Activated CD4-positive, alpha-beta T cell treated with anti-CD3 and anti-CD28 coated beads, Interleukin-2, amount 50 U/mL, for 4 hours (primary cell): ENCODE results near the gene VASN.
"Not testable (repeated sequence)": the region's sequence is repeated elsewhere in the genome, so short reads cannot be mapped to it uniquely, and the experiment has no call there.

Source experiments
- DNase-seq, 2 experiments: peaks; one replicate each; pipeline ENCODE4 v3.0.0-alpha.2; 2020

Gene VASN

DNA sequence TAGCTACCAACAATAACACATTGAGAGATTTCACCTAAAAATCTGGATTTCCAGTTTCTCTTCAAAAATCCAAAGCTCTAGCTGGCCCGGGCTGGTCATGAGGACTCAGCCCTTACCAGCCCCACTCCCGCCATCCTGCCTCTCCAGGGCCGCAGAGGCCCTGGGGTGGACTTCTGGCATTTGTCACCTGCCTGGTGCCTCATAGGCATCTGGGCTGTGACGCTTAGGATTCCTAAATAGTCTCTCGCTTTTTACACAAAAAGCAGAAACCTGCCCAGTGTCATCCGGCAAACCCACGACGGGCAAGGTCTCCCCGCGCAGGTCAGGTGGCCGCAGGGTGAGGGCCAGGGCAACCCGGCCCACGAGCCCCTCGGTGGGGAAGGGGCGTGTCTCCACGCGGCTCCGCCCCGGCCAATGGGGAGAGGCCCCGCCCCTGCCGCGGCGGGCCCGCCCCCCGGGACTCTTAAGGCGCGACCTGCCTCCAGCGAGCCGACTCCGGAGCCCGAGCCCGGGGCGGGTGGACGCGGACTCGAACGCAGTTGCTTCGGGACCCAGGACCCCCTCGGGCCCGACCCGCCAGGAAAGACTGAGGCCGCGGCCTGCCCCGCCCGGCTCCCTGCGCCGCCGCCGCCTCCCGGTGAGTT, at the start of gene VASN:
TSS of gene VASN (plus strand) at position 492 of the 644 bp plus-strand sequence. CDS start 9,030 bp downstream, outside the sequence.
- peak; percentile 55 to 63 for DNase-seq

DNA sequence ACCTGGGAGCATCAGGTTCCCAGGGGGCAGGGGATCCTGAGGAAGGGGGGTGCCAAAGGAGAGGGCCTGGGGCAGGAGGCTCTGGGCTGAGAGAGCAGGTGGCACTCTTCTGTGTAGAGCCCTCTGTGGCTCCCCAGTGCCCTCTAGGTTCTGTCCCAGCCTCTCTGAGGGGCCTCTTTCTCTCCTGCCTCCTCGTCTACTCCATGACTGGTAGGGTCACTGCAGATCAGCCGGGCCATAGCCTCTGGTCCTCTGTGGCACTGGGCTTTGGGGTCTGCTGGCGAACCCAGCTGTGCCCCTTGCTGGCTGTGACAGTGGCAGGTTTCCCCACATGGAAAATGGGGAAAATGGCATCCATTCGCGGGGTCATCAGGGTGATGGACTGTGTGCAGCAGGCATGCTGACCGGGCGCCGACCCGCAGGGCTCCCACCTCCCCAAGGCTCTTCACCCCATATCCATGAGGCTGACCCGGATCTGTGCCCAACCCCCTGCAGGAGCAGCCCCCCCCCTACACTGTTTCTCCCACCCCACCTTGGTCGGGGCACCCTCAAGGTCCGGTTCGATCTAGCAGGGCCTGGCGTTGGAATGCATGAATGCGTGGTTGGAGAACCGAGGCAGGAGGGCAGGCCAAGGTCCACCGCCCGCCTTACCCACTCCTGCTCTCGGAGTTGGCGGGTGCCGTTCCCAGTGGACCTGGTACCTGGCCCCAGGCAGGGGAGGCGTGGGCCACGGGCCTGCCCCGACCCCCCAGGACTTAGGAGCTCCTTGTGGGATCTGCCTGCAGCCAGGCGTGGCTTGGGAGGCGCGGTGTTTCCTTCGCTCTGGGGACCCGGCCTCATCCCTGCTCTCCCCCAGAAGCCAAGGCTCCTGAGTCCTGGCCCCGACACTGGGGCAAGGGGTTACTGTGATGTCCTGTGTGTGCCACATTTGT, 49.3 kb upstream of the VASN start:
- no peak for DNase-seq

DNA sequence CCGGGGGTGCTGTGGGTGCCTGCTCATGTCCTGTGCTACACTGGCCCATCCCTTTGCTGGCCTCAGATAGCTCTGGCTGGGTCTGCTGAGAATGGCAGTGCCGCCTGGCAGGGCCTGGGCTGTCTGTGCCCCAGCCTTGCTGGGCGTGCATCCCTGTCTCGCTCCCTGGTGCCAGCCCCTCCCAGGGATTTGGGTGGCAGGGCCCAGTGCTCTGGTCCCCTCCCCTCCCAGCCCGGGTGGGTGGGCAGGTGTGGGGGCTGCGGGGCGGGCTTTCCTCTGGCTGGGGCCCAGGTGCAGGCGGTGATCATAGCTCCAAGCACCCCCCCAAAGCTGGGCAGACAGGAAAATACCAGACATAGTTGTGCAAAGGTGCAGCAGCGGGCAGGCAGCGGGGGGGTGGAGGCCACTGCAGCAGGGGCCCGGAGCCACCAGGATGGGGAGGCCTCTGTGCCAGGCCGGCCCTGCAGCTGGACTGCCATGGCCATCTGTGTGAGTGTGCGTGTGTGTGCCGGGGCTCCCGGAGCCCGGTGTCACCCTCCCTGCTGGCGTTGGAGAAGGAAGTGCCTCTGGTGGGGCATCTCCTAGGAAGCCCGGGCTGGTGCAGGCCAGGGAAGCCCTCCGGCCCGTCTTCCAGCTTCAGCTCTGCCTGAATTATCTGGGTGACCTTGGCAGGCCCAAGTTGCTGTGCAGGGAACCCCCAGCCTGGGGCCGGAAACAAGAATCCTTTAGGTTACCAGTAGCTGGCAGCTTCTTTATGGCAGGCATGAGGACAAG, 48.4 kb upstream of the VASN start:
- no peak for DNase-seq

DNA sequence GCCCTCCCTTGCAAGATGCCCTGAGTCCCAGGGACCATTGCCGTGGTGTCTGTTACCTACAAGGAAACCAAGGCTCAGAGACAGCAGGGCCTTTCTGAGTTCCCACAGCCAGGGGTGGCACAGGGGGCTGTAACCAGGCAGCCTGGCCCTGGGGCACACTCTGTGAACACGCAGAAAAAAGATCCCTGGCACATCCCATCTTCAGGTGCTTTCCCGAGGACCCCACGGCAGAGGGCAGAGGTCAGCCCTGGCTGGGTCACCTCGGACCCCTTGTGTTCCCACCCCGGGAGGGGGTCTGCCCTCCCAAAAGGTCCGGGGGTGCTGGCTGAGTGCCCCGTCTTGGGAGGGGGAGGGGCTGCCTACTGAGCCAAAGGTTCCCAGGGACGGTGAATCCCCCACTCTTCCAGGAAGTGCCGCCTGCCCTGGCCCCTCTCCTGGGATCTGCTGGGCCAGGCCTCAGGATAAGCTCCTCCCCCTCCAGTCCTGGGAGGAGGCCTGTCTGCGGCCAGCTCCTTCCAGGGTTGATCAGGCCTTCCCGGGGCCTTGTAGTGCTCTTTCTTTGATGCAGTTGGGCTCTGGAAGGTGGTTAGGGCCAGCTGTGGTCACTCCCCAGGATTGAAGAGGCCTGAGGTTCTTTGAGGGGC, 47.7 kb upstream of the VASN start:
- no peak for DNase-seq

DNA sequence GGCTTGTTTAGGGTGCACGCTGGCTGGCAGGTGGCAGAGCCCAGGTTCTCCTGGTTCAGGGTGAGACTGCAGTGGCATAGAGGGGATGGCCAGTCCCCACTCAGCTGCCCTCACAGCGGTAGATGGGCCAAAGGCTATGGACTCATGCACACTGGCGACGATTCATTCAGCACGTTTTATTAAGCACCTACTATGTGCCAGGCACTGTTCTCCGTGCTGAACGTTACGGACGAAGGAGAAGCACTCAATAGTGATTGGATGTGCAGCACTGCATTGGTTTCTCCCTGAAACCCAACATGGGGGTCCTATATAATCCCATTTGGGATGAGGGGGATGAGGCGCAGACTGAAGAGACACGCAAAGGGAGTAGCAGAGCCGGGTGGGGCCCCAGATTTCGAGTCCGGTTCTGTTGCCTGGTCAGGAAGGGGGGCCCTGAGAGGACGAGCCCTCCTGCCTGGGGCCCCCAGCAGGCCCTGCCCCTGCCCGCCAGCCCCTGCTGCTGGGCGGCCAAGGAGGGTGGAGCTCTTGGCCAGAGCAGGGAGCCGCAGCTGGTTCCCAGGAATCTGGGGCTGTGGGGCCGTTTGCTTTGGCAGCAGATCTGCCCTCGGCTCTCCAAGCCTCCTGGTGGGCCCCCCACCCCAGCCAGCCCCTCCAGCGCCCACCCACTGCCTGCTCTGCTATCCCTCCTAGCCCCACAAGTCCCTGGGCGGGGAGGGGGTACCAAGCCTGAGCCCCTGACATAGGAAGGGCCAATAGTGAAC, 47.0 kb upstream of the VASN start:
- DNase-seq: no peak

DNA sequence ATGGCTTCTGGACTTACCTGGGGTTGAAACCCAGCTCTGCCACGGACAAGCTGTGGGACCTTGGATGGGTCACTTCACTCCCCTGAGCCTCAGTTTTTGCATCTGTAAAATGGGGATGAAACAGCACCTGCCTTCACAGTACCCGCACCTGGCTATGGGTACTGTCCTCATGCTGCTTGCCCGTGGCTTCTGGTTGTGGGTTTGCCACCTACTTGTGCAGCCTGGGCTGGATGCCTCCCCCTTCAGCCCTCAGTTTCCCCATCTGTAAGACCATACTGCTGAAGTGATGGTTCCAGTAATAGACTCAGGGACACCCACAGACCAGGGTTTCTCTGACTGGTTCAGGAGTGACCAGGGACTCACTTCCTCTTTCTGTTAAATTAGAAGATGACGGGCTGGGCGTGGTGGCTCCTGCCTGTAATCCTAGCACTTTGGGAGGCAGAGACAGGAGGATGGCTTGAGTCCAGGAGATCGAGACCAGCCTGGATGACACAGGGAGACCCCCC, 46.3 kb upstream of the VASN start:
- no peak for DNase-seq

DNA sequence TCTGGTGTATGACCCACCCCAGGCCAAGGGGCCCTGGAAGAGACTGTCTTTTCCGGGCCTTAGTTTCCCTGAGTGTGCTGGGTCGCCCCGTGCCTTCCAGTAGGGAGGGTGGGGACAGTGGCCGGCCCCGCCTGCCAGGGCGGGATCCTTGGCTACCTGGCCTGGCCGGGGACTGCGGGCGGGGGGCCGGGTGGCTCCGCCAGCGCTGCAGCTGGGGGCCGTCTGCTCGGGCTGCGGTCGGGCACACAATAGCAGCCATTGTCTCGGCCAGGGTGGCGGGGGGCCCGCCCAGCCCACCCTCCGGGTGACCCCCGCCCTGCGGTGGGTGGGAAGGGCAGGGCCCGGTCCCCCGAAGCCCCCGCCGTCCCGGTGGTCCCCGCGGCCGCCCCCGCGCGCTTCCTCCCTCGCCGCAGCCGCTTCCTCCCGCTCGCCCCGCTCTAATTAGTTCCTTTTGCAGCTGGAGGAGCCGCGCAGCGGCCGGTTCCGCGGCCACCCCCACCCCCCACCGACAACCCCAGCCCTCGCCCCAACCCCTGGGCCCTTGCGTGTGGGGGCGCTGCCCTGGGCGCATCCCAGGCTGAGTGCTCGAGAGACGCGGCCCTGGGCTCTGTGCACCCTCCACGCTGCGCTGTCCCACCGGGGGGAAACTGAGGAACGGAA, 44.1 kb upstream of the VASN start:
- no peak for DNase-seq

DNA sequence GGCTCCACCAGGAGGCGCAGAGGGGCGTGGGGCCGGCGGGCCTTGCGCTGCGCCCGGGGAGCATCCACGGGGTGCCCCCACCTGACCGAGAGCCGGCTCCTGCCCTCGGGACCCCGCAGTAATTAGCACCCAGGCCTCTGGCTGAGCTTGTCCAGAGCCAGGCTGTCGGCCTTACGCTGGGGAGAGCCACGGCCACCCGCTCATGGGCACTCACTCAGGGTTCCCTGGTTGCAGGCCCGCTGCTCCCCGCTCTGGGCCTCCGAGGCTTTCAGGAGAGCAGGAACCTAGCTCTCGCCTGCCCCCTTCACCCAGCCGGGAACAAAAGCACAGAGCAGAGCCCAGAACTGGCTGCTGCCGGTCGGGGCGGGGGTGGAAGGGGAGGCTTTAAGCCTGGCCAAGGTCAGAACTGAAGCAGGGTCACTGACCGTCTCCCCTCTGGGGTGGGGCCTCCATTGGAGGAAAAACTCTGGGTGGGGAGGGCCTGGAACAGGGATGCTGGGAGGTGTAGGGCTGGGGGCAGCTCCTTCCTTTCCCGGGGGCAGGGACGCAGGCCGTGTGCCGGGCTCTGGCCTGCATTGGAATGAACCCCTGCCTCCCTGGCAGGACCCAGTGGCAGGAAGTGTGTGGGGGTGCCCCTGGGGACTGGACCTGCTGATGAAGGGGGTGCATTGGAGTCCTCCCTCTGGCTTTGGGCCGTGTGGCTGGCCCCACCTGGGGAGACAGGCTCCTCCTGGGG, 43.4 kb upstream of the VASN start:
- peak; percentile 53 to 55 for DNase-seq

DNA sequence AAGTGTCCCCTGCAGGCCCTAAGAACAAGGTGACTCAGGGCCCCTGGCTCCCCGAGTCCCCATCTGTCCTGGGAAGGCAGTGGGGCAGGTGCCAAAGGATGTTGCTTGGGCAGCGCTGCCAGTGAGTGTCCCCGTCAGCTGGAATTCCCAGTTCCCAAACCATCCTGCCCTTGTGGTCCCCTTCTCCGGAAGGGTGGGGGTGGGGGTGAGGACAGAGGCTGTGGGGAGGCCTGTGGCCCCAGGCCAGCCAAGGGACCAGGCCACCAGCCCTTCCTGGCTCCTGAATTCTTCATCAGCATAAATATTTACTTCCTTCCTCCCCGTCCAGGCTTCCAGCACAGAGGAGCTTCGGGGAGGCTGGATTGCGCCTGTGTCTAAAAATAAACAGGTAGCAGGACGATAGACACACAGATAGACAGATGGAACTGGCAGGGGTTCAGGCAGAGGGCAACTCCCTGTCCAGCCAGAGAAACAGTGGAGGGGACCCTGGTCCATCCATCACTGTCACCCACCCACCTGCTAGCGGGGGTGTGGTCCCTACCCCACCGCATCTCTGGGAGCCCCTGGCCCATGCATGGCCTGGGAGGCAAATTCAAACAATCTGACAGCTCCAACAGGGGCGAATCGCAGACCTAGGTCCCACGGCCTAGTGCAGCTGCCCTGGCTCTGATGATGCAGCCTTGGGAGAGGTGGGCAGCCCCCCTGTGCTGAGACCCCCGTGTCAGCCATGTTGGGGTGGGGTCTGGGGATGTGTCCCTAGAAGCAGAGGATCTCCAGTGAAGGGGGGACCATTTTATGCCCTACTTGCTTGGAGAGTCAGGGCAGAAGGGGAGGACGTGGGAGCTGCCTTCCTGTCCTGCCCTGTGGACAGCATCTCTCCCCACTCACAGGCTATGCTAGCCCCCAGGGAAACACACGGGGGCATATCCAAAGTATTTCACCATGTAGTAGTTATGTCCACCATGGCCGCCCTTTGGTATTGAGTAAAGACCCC, 42.6 kb upstream of the VASN start:
- DNase-seq: no peak

DNA sequence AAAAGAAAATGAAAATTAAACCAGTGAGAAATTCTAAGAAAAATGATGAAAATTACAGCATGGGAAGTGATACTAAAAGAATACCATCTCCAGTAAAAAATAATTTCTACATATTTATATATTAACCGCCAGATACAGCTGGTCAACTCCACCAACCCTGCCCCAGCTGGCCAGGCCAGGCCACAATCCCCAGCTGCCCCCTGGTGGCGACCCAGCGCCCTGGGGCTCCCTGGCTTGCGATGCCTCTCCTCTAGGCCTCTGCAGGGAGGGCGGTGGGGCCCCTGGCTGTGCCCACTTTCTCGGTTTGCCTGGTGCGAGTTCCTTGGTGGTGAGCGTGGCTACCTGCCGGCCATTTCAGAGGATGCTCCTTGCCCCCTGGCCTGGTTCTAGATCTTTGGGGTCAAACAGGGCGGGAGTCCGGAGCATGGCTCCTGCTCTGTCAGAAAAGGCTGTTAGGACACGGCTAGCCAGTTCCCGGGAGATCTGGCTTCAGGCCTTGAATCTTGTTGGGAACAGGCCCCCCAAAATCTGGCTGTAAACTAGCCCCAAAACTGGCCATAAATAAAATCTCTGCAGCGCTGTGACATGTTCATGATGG, 41.3 kb upstream of the VASN start:
- DNase-seq: peak; percentile 60 to 65

DNA sequence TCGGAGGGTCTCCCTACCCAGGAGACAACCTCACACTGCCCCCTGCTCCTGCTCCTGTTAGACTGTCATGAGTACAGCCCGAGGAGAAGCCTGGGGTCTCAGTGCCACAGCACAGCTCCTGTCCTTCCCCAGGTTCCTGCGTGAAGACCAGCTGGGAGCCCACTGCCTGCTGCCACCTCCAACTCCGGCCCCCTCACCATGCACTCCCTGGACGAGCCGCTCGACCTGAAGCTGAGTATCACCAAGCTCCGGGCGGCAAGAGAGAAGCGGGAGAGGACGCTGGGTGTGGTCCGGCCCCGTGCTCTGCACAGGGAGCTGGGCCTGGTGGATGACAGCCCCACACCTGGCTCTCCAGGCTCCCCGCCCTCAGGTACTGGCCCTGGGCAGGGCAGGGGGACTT, 39.6 kb upstream of the VASN start:
- no peak for DNase-seq

DNA sequence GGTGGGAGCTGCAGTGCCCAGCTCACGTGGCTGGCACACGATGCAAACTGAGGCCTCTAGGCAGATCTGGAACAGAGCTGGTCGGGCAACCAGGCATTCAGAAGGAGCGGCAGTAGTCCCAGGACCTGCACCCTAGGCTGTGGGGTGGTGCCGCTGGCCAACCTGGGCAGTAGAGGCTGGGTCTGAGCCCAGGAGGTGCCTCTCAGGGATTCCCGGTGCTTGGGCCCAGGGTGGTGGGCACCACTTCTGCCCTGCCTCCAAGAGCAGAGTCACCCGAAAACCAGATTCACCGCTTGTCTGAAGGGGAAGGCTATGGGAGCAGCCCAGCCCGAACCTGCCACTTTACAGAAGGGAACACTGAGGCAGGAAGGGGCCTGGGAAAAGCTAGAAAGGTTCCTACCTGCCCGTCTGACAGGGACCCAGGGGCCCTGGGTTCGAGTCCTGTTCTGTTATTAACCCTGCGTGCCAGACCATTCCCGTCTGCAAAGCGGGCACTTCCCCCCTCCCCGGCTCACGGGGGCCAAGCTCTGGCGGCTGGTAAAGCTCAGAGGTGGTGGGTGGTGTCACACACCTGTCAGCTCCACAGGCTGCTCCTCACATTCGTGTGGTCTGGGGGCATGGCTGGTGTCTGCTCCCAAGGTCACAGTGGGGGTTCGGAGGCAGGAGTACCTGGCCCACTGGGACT, 38.9 kb upstream of the VASN start:
- no peak for DNase-seq

DNA sequence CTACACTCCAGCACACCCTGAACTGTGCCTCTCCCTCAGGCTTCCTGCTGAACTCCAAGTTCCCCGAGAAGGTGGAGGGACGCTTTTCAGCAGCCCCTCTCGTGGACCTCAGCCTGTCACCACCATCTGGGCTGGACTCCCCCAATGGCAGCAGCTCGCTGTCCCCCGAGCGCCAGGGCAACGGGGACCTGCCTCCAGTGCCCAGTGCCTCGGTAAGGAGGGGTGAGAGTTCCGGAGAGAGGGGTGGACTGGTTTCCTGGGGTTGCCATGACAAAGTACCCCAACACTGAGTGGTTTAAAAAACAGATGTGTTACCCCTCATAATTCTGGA, 38.4 kb upstream of the VASN start:
- no peak for DNase-seq

DNA sequence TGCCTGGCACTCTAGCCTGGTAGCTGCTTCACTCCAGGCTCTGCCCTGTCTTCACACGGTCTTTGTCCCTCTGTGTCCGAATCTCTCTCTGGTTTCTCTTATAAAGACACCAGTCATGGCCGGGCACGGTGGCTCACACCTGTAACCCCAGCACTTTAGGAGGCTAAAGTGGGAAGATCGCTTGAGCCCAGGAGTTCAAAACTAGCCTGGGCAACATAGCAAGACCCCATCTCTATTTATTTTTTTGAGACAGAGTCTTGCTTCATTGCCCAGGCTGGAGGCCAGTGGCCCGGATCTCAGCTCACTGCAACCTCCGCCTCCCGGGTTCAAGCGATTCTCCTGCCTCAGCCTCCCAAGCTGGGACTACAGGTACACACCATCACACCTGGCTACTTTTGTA, 37.9 kb upstream of the VASN start:
- DNase-seq: not testable (repeated sequence)

DNA sequence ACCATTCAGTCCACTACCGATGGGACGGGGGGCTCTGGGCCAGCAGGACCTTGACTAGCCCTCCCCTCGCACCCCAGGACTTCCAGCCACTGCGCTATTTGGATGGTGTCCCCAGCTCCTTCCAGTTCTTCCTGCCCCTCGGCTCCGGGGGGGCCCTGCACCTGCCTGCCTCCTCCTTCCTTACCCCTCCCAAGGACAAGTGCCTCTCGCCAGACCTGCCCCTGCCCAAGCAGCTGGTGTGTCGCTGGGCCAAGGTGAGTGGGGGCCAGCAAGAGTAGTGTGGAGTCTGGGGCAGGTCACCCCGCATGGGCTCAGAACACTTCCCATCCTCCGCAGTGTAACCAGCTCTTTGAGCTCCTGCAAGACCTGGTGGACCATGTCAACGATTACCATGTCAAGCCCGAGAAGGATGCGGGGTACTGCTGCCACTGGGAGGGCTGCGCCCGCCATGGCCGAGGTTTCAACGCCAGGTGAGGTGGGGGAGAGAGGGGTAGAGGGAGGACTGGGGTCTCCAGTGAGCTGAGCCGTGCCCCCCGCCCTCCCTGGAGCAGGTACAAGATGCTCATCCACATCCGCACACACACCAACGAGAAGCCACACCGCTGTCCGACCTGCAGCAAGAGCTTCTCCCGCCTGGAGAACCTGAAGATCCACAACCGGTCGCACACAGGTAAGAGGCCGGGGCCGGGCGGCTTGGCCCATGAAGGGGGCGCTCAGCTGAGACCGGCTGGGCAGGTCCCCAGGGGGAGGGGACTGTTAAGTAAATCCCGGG, 36.7 kb upstream of the VASN start:
- no peak for DNase-seq

DNA sequence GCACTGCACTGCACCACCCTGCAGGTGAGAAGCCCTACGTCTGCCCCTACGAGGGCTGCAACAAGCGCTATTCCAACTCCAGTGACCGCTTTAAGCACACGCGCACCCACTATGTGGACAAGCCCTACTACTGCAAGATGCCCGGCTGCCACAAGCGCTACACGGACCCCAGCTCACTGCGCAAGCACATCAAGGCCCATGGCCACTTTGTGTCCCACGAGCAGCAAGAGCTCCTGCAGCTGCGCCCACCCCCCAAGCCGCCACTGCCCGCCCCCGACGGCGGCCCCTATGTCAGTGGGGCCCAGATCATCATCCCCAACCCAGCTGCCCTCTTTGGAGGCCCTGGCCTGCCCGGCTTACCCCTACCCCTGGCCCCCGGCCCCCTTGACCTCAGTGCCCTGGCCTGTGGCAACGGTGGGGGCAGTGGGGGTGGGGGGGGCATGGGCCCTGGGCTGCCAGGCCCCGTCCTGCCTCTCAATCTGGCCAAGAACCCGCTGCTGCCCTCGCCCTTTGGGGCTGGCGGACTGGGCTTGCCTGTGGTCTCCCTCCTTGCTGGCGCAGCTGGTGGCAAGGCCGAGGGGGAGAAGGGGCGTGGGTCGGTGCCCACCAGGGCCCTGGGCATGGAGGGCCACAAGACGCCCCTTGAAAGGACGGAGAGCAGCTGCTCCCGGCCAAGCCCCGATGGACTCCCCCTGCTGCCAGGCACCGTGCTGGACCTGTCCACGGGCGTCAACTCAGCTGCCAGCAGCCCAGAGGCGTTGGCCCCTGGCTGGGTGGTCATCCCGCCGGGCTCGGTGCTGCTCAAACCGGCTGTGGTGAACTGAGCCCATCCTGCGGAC, 34.7 kb upstream of the VASN start:
- no peak for DNase-seq
